ENCODE measurements around the gene HIC1.
"Not testable (repeated sequence)": the region's sequence is repeated elsewhere in the genome, so short reads cannot be mapped to it uniquely, and the experiment has no call there.

Gene HIC1, protein sequence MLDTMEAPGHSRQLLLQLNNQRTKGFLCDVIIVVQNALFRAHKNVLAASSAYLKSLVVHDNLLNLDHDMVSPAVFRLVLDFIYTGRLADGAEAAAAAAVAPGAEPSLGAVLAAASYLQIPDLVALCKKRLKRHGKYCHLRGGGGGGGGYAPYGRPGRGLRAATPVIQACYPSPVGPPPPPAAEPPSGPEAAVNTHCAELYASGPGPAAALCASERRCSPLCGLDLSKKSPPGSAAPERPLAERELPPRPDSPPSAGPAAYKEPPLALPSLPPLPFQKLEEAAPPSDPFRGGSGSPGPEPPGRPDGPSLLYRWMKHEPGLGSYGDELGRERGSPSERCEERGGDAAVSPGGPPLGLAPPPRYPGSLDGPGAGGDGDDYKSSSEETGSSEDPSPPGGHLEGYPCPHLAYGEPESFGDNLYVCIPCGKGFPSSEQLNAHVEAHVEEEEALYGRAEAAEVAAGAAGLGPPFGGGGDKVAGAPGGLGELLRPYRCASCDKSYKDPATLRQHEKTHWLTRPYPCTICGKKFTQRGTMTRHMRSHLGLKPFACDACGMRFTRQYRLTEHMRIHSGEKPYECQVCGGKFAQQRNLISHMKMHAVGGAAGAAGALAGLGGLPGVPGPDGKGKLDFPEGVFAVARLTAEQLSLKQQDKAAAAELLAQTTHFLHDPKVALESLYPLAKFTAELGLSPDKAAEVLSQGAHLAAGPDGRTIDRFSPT

DNA sequence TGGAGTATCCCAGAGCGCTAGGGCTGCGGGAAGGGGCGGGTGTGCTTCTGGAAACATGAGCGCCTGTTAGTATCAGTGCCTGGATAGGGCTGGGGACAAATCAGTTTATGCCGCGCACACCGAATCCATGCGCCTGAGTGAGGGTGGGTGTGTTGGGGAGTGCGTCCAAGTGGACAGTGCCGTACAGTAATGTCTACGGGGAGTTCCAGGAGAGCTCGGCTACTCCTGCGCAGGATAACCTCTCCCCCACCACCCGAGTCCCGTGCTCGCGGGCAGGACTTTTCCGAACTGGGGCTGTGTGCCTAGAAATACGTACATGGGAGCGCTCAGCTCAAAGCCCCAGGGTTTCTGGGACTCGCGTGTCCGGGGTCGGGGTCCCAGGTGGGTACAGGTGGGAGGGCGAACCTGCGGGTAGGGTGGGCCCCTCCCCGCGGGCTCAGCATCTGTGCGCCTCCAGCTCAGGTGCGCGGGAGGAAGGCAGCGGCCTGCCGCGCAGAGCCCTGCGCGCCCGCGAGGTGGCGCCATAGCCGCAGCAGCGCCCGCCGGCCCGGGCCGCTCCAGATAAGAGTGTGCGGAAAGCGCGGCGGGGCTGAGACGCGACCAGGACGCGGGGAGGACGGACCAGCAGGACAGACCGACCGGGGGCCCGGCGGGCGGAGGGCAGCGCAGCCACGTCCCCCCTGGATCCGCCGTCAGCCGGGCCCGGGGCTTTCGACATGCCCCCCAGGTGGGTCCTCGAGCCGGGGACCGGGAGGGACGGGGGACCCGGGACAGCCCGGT is at the start of gene HIC1:
Gene HIC1, plus strand, starts transcription at position 592 of the 780 bp plus-strand sequence. CDS start 1,588 bp downstream, outside the sequence.
- DNase-seq (ENCODE audit: insufficient read length, low spot score), result peak; percentile 86
- peak; percentile 94 for FAIRE-seq

DNA sequence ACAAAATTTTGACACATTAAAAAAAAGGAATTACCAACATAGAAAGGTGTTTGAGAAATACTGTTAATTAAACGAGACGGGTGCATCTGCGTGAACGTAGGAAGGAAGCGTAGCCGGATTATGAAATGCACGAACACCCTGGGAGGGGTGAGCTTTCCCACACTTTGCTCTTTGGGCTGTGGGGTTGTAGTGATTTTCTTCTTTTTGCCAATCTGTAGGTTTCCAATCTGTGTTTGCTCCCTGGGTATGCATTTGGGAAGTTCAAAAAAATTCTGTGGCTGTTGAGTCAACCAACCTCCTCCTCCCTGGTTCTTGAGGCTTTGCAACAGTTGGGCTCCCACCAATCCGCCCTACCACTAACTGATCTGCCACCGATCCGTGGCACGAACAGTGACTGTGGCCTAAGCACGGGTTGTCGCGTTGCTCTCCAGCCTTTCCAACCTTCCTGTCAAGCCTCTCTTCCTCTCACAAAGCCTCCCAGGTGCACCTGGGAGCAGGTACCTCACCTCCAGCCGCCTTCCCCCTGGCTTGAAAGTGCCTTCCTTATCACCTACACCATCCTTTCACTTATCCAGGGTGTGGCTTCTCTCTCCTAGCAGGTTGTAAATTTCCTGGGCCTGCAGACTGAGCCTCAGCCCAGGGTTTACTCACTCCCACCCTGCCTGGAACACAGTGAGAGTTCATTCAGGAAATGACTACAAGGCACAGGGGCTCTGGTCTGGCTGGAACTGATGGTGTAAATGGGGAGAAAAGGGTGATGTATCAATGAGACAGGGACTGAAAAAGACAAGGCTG is 46.4 kb upstream of the HIC1 start:
- no peak for DNase-seq (ENCODE audit: insufficient read length, low spot score)
- FAIRE-seq, result no peak

DNA sequence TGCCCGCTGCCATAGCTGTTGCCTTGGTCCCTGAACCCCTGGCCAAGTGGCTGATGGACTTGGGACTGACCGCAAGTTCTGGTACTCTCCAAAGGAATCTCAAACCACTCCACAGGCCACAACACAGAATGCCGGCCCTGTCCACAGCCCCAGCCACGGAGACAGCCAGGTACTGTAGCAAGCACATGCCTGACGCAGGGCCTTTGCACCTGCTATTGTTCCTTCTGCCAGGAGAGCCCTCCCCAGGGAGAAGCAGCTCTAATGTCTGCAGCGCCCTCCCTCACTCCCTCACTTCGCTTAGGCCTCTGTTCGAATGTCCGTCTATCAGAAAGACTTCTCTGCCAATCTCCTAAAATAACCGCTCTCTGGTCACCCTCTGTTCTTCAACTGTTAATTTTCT is 45.2 kb upstream of the HIC1 start:
- DNase-seq (ENCODE audit: insufficient read length, low spot score) (no peak), FAIRE-seq (no peak)

DNA sequence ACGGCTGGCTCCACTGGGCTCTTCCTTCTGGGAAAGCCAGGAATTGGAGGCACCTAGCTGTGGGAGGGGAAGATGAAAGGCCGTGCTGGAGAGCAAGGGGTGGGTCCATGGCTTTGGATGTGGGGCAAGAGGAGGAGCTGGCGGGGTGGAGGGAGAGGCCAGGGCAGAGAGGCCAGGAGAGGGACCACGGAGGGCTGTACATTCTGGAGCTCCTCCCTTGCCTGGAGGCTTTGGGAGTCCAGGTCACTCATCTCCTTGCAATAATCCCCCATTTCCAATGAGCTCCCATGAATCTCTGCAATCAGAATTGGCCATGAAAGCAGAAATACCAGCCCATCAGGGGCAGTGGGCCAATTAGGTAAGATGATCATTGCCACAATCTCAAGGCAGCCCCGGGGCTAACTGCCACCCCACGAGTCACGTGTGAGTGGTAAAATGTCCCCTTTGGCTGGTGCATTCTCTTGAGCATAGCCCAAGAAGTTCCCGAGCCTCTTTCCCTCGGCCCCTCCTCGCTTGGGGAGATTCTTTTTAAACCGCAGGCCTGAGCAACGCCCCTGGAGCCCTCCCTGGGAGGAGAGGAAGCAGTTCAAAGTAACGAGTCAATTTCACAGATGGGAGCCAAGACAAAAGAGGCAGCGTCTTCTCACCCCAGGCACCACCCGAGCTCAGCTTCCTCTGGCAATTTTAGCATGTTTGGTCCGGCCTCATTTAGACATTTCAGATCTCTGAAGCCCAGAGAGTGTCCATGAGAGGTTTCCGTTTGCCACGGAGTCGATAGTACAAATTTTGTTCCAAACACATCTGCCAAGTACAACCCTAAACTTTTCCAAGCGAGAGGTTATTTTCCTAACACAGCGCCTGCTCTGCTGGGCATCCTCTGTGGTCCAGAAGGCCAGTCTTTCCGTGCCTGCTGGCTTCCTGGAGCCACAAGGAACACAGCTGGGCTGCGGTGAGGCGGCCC is 43.2 kb upstream of the HIC1 start:
- FAIRE-seq, result no peak

DNA sequence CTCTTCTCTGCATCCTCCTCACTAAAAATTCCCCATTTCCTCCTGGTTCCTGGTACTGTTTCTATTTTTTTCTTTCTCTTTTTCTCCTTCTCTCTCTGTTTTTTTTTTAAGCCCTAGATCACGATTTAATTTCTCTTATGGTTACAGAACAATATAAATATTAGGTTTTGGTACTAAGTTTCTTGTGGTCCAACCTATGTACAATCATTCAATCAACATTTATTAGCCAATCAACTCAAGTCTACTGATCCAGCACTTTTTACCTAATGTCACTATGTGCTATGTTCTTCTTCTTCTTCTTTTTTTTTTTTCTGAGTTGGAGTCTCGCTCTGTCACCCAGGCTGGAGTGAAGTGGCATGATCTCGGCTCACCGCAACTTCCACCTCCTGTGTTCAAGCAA is 42.4 kb upstream of the HIC1 start:
- DNase-seq (ENCODE audit: insufficient read length, low spot score) (no peak), FAIRE-seq (no peak)

More for the DNA sequence above, 43.2 kb upstream of the HIC1 start:
- DNase-seq (ENCODE audit: insufficient read length, low spot score), result peak; percentile 63

DNA sequence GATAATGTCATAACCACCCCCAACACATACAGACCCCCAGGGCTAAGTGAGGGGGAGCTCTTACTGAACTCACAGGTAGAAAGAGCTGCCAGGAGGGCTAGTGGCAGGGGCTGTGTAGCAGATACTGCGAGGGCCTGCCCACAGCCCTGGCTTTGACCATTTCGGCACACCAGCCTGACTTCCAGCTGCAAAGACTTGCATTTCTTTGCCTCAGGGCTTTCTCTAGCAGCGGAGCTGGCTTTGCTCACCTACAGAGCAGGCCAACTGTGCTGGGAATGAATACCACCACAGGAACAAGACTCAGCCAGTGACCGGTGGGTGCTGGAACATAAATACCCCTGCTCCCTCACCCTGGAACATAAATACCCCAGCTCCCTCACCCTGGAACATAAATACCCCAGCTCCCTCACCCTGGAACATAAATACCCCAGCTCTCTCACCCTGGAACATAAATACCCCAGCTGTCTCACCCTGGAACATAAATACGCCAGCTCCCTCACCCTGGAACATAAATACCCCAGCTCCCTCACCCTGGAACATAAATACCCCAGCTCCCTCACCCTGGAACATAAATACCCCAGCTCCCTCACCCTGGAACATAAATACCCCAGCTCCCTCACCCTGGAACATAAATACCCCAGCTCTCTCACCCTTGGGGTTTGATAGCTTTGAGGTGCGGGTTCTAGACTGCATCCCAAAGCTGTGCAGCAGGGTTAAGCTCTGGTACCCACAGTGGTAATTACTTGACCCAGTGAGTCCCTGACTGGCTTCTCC is 41.5 kb upstream of the HIC1 start:
- DNase-seq (ENCODE audit: insufficient read length, low spot score), result not testable (repeated sequence)

GRCh38 chr17:2013994-2014317 is 40.9 kb upstream of the HIC1 start:
- DNase-seq (ENCODE audit: insufficient read length, low spot score) (no peak), FAIRE-seq (no peak)

More for the DNA sequence above, 41.5 kb upstream of the HIC1 start:
- FAIRE-seq, result not testable (repeated sequence)

DNA sequence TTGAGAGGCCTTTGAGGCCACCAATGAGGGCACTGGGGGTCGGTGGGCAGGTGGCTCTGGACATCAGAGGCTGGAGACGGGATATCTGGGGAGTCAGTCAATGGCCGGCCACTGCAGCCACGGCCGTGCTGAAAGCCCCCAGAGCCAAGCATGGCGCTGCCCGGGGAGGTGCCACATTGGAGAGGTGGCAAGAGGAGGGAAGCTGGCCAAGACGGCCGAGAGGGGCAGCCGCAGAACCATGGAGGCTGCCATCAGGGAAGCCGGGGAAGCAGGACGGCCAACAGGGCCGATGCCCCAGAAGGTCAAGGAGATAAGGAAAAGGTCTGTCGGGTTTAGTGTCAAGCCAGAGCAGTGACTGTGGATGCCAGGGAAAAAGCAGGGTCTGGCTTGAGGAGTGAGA is 39.6 kb upstream of the HIC1 start:
- FAIRE-seq (no peak), DNase-seq (ENCODE audit: insufficient read length, low spot score) (no peak)

GRCh38 chr17:2016494-2016893 is 38.4 kb upstream of the HIC1 start:
- no peak for FAIRE-seq
- DNase-seq (ENCODE audit: insufficient read length, low spot score), result no peak

DNA sequence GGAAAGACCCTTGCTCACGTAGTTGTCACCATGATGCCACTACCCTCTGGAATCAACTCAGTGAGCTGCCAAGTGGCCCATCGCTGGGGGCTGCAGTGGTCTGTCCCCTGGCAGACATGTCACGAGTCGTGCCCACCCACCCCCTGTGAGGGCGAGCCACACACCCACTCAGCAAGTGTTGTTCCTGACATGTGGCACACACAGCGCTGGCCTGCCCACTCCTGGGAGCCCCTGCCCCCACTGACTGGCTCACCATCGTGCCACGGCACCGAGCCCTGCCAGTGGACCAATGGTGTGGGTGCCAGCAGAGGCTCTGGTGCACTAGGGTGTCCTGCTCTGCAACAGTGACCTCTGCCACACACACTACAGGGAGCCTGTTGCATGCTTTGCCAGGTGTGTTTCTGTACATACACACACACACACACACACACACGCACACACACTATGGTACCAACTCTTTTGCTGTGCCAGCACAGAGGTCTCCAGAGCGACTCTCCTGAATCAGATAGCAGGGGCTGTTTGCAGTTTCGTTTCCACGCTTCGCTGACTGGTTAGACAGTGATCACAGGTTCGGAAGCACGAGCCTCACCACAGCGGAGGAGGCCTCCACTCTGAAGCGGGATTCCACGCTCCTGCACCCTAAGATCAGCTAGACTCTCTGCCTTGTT is 37.5 kb upstream of the HIC1 start:
- DNase-seq (ENCODE audit: insufficient read length, low spot score) (no peak), FAIRE-seq (peak; percentile 68)

- DNase-seq (ENCODE audit: insufficient read length, low spot score) (no peak), FAIRE-seq (no peak)
These were observed 36.0 kb upstream of the HIC1 start for GRCh38 chr17:2018716-2019510.

DNA sequence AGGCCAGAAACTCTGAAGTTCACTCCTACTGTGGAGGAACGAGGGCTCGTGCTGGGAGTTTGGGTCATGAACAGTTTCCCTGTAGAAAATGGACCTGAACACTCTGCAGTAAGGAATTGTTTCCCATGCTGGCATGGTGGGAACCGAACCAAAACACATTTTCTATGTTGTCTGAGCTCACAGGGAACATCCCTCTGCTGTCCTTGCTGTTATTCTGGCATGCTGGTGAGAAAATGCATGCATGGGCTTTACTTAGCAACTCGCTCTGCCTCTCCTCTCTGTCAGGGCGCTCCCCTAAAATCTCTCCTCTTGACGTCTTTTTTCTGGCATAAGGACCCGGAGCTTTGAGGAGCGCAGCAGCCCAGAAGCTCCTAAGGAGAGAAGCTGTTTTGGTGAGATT is 35.2 kb upstream of the HIC1 start:
- DNase-seq (ENCODE audit: insufficient read length, low spot score), result no peak
- peak; percentile 4 for FAIRE-seq

DNA sequence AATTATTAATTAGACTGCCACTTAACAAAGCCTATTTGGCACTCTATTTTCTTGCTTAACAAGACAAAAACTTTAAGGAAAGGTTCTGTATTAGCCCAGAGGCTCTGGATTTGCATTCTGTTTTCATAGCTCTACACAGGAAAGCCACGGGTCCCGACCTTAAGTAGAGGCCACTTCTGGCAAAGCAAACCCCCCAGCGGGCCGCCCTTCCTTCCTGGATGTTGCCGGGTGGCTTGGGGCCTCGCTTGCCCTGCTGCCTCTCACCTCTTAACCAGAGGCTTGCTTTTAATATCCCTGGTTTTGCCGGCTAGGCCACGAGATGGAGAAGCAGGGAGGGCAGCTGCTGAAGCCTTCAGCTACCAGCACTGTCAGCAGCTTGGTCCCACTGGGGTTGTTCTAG is 34.2 kb upstream of the HIC1 start:
- no peak for FAIRE-seq
- no peak for DNase-seq (ENCODE audit: insufficient read length, low spot score)

GRCh38 chr17:2022647-2023240 is 32.2 kb upstream of the HIC1 start:
- no peak for DNase-seq (ENCODE audit: insufficient read length, low spot score)
- FAIRE-seq, result no peak

DNA sequence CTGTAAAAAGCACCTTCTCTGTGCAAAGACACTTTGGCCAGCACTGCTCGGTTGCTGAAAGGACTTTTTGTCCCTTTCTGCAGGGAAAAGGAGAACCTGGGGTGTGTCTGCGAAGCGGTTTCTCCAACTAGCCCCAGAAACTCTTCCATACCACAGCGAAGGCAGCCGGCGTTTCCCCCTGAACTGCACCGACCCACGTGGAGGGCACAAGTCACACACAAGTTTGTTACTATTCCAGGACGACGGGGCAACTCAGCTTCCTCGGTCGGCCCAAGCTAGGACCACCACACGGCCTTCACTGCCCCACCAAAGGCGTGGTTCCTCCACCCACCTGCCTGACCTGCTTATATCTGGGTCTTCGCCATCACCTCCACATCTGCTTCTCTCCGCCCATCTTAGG is 31.6 kb upstream of the HIC1 start:
- DNase-seq (ENCODE audit: insufficient read length, low spot score), result no peak
- peak; percentile 16 for FAIRE-seq

GRCh38 chr17:2023692-2024571 is 31.0 kb upstream of the HIC1 start:
- FAIRE-seq, result peak; percentile 16

More at GRCh38 chr17:2023692-2024571, 31.0 kb upstream of the HIC1 start:
- DNase-seq (ENCODE audit: insufficient read length, low spot score), result no peak
